ENCODE results near the gene NPIPB5.
"Not testable (repeated sequence)": the region's sequence is repeated elsewhere in the genome, so short reads cannot be mapped to it uniquely, and the experiment has no call there.

NPIPB5 gene

DNA sequence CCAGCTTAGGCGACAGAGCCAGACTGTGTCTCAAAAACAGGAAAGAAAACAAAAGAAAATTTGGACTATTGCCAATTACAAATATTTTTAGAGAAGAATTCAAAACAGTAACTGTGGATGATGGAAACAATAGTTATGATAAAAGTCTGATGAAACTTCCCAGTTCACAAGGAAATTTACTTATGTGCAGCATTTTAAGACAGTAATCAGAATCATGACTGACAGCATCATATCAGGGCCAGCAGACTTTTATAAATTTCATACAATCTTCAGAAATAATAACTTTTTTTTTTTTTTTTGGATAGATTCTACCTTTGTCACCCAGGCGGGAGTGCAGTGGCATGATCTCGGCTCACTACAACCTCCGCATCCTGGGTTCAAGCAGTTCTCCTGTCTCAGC, at the start of gene NPIPB5:
Gene NPIPB5 (plus strand): TSS at position 301 of the 400 bp plus-strand sequence. CDS start 2,911 bp downstream, outside the sequence.
- not testable (repeated sequence) for DNase-seq (ENCODE audit: low spot score)

DNA sequence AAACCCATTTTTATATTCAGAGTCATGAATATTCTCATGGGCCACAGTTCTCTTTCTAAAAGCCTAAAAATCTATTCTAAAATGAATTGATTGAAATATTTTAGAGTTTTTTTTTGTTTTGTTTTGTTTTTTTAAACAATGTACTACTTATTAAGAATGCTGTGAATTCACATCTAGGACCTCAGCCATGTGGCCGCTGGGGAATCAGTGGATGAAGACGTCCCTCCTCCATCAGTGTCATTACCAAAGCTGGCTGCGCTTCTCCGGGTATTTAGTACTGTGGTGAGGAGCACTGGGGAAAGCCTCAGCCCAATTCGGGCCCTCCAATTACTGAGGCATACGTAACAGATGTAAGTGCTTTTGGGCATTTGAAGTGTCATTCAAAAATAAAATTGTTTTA, 41.8 kb upstream of the NPIPB5 start:
- DNase-seq (ENCODE audit: low spot score), result not testable (repeated sequence)

DNA sequence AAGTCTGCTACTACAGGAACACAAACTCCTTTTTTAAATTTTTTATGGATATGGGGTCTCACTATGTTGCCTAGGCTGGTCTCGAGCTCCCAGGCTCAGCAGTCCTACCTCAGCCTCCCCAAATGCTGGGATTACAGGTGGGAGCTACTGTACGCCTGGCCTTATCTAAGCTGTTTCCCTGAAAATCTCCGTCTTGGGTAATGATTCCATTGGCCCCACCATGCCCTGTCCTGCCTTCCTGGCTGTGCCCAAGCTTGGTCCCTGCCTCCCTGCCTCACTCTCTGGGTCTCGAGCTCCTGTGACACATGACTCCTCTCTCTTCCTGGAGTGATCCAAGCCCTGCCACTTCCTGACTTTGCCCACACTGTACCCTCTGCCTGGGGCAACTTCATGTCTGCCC, 27.3 kb downstream of the NPIPB5 start:
- not testable (repeated sequence) for DNase-seq (ENCODE audit: low spot score)

DNA sequence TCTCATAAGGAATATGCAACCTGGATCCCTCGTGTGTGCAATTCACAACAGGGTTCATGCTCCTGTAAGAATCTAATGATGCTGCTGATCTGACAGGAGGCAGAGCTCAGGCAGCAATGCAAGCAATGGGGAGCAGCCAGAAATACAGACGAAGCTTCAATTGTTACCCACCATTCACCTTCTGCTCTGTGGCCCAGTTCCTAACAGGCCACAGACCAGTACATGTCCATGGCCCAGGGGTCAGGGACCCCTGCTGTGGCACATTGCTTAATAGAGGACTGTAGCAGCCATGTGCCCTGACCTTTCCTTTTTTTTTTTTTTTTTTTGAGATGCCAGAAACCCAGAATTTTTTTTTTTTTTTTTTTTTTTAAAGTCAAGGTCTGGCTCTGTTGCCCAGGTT, 34.1 kb downstream of the NPIPB5 start:
- not testable (repeated sequence) for DNase-seq (ENCODE audit: low spot score)

DNA sequence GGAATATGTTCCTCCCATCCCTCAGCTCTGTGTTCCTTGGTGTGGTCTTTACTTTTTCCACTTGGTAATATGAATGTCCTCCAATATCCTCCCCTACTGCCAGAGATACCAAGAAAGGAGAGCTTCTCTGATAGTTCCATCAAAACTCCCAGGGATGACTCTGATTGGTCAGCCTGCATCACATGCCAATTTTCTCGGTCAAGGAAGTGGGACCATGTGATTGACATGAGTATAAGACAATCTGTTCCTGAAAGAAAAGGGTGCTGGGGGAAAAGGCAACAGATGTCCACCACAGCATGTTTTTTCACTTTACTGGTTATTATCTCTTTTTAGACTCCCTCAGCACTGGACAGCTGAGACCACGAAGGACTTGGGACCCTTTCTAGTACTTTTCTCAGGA, 35.9 kb downstream of the NPIPB5 start:
- not testable (repeated sequence) for DNase-seq (ENCODE audit: low spot score)

DNA sequence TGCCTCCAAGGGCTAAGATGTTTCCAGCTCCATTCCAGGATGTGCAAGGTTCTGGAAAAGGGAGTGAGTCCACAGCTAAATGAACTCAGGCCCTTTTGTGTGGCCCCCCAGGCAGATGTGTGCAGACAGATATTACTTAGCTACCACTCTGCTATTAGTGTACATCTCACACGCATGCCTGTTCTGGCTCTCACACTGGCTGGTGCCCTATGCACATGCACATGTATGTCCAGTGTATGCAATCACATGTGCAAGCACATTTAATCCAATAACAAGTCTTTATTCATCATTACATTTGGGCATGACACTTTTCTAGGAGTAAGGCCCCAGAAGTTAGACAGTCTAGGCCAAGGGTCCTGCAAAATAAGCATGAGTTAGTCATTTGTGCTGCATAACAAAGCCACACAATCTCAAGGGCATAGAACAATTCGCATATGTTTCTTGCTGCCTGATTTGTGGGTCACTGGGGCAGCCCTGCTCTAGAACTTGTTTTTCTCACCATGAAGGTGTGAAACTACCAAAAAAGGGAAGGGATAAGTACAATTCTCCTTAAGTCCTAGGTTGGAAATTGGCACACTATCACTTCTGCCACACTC, 36.6 kb downstream of the NPIPB5 start:
- not testable (repeated sequence) for DNase-seq (ENCODE audit: low spot score)

DNA sequence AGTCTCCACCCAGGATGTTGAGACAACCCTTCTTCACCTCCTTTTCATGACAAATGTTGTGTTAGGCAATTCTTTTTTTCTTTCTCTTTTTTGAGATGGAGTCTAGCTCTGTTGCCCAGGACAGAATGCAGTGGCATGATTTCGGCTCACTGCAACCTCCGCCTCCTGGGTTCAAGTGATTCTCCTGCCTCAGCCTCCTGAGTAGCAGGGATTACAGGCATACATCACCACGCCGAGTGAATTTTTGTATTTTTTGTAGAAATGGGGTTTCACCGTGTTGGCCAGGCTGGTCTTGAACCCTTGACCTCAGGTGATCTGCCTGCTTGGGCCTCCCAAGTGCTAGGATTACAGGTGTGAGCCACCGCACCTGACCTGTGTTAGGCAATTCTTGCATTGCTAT, 39.2 kb downstream of the NPIPB5 start:
- not testable (repeated sequence) for DNase-seq (ENCODE audit: low spot score)

DNA sequence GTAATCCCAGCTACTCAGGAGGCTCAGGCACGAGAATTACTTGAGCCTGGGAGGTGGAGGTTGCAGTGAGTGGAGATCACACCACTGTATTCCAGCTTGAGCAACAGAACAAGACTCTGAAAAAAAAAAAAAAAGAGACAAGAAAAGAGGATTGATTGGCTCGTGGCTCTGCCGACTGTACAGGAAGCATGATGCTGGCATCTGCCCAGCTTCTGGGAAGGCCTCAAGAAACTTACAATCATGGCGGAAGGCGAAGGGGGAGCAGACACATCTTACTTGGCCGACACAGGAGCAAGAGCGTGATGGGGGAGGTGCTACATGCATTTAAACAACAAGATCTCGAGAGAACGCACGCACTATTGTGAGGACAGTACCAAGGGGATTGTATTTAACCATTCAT, 40.5 kb downstream of the NPIPB5 start:
- not testable (repeated sequence) for DNase-seq (ENCODE audit: low spot score)

DNA sequence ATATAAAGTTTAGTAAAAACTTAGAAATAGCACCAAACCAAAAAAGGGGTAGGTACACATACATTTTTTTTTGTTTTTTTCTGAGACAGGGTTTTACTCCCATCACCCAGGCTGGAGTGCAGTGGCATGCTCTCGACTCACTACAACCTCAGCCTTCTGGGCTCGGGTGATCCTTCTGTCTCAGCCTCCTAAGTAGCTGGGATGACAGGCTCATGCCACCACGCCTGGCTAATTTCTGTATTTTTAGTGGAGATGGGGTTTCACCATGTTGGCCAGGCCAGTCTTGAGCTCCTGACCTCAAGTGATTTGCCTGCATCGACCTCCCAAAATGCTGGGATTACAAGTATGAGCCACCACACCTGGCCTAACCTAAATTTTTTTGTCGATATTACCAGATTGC, 41.0 kb downstream of the NPIPB5 start:
- DNase-seq (ENCODE audit: low spot score), result not testable (repeated sequence)

DNA sequence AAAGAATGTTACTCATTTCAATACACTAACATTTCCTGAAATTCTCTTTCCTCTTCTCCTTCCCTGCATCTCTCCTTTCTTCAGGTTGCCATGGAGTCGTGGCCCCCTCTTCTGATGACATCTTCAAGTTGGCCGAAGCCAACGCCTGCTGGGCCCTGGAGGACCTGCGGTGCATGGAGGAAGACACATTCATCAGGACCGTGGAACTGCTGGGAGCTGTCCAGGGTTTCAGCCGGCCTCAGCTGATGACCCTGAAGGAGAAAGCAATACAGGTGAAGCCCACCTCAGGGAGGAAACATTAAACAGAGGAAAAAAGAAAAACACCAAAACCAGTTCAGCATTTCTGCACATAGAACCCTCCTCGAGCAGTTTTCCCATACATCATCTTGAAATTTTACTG, 46.1 kb downstream of the NPIPB5 start:
- DNase-seq (ENCODE audit: low spot score), result not testable (repeated sequence)
